Upper lobe of left lung (tissue), 4 donors: ENCODE measurements around the gene ZCCHC7.
"Not testable (repeated sequence)": the region's sequence is repeated elsewhere in the genome, so short reads cannot be mapped to it uniquely, and the experiment has no call there.

Experiments
- CTCF ChIP-seq, 6 experiments: fragments of 450-650 bp in 4 of 6; fragments of 200-600 bp in 2 of 6; sonication (generic) in 2 of 6; IDR thresholded peaks; one replicate each; pipeline ENCODE4 v1.5.1; 2016 to 2019; ENCODE audit warnings: antibody characterized with exemption in 6 of 6
- EP300 ChIP-seq, 4 donors: sonication (generic); formaldehyde crosslinking; IDR thresholded peaks; one replicate each; pipeline ENCODE4 v1.5.1; 2017; ENCODE audit warnings: antibody characterized with exemption in 4 of 4, control low read depth in 2 of 4
- POLR2AphosphoS5 ChIP-seq, 2 donors: sonication (generic); formaldehyde crosslinking; IDR thresholded peaks; one replicate each; pipeline ENCODE4 v1.5.1; 2017; ENCODE audit warnings: antibody characterized with exemption in 2 of 2

- TF ChIP-seq POLR2AphosphoS5, CTCF, EP300 (IDR thresholded peaks at IDR 0.05): not testable (repeated sequence)
These were observed 27.6 kb upstream of the ZCCHC7 start for GRCh38 chr9:37092714-37093295.
